Fibroblast of lung (primary cell): Measurements from ENCODE around the gene STK35. TPM values are rescaled to one million over a fixed set of nuclear protein-coding genes. Genes with fewer than 3 reads are reported as not detected.

Experiments
- DNase-seq, 2 donors: peaks; one replicate each; pipeline versions ENCODE4 v3.0.0 to v3.0.0-alpha.2; 2010; ENCODE audit warnings: low read depth in 2 of 2
- H2AFZ ChIP-seq: 2 replicates; pipeline ENCODE4 v1.5.1; 2012; ENCODE audit warnings: low read length, control low read depth, inconsistent platforms
- H3K27ac ChIP-seq: 2 replicates; pipeline ENCODE4 v1.5.1; 2011; ENCODE audit warnings: low read length, control low read depth; ENCODE audit not compliant: insufficient read depth
- H3K27me3 ChIP-seq: 2 replicates; pipeline ENCODE4 v1.5.1; 2011; ENCODE audit warnings: mild to moderate bottlenecking, low read length; ENCODE audit not compliant: control insufficient read depth, insufficient read depth
- H3K36me3 ChIP-seq: 2 replicates; pipeline ENCODE4 v1.5.1; 2011; ENCODE audit warnings: low read length; ENCODE audit not compliant: control insufficient read depth, insufficient read depth
- H3K4me1 ChIP-seq: 2 replicates; pipeline ENCODE4 v1.5.1; 2011; ENCODE audit warnings: low read length; ENCODE audit not compliant: control insufficient read depth, insufficient read depth; ENCODE audit errors: extremely low read depth
- H3K4me2 ChIP-seq: 2 replicates; pipeline ENCODE4 v1.5.1; 2011; ENCODE audit warnings: low read length, control low read depth; ENCODE audit not compliant: insufficient read depth; ENCODE audit errors: extremely low read depth
- H3K4me3 ChIP-seq, 4 experiments: fragments of 200-600 bp in 1 of 4; sonication (generic) in 1 of 4; replicated peaks in 1 of 4; 2 replicates each; pipeline ENCODE4 v1.5.1; 2011 to 2016; ENCODE audit warnings: low read length in 4 of 4, low read depth in 3 of 4, mild to moderate bottlenecking in 3 of 4, control low read depth in 2 of 4, inconsistent platforms in 1 of 4, mixed read lengths in 1 of 4; ENCODE audit not compliant: insufficient read depth in 1 of 4; ENCODE audit errors: control extremely low read depth in 1 of 4
- H3K79me2 ChIP-seq: 2 replicates; pipeline ENCODE4 v1.5.1; 2012; ENCODE audit warnings: mild to moderate bottlenecking, low read length, inconsistent platforms; ENCODE audit not compliant: control insufficient read depth, insufficient read depth
- H3K9ac ChIP-seq: 2 replicates; pipeline ENCODE4 v1.5.1; 2011; ENCODE audit warnings: mild to moderate bottlenecking, low read length, control low read depth; ENCODE audit not compliant: insufficient read depth
- H3K9me3 ChIP-seq: 2 replicates; pipeline ENCODE4 v1.5.1; 2012; ENCODE audit warnings: low read depth, low read length; ENCODE audit not compliant: control insufficient read depth, insufficient read depth
- H4K20me1 ChIP-seq: 2 replicates; pipeline ENCODE4 v1.5.1; 2011; ENCODE audit warnings: low read length; ENCODE audit not compliant: control insufficient read depth, insufficient read depth; ENCODE audit errors: extremely low read depth
- CTCF ChIP-seq, 2 donors: IDR thresholded peaks in 1 of 2; conservative IDR thresholded peaks in 1 of 2; 1 replicate in 1 of 2; 2 replicates in 1 of 2; pipeline ENCODE4 v1.5.1; 2011 to 2012; ENCODE audit warnings: low read length in 2 of 2, control low read depth in 1 of 2, inconsistent platforms in 1 of 2, low read depth in 1 of 2, mild to moderate bottlenecking in 1 of 2
- EZH2 ChIP-seq: IDR thresholded peaks from 2 replicates; pipeline ENCODE4 v1.5.1; 2012; ENCODE audit warnings: low read length, control low read depth, mild to moderate bottlenecking; ENCODE audit errors: missing control alignments
- polyA plus RNA-seq, 2 donors: library from polyadenylated mRNA; depleted of rRNA in 1 of 2; stranded (reverse) in 1 of 2; unstranded in 1 of 2; fragments of >200 nt; gene quantifications; 2 replicates each; pipeline ENCODE4 v1.2.1, GENCODE V29; 2011 to 2012; ENCODE audit warnings: missing spikeins in 1 of 2
- total RNA-seq: library from RNA; depleted of rRNA; stranded (reverse); fragments of >200 nt; gene quantifications from 2 replicates; pipeline ENCODE4 v1.2.1, GENCODE V29; 2014

The STK35 gene
- total and polyA plus RNA-seq, 2 donors (not counting 1 experiment from before 2014, with no cell fraction given), result 8.5 to 14.4 TPM

- no peaks in the 10 kb centered on the region for H3K79me2 ChIP-seq
- no peaks in the 10 kb centered on the region for H3K4me1 ChIP-seq
- H3K4me2 ChIP-seq, result no peak overlapping the region
- no peaks in the 10 kb centered on the region for H4K20me1 ChIP-seq
- TF ChIP-seq CTCF (conservative IDR thresholded peaks at IDR 0.05 in 1 of 2, IDR thresholded peaks at IDR 0.05 in 1 of 2; ENCODE audit: low read depth in 1 of 2, low read length in 2 of 2) (no peak), EZH2 (no peak)
- H3K9ac ChIP-seq, result no peak overlapping the region
- H3K4me3 ChIP-seq, result no peak overlapping the region
- H3K9me3 ChIP-seq, result no peaks in the 10 kb centered on the region
- H3K36me3 ChIP-seq, result no peaks in the 10 kb centered on the region
- no peak overlapping the region for H2AFZ ChIP-seq
- peaks cover 4% of the 10 kb centered on the region for H3K27me3 ChIP-seq
- no peak for DNase-seq
- no peak overlapping the region for H3K27ac ChIP-seq
Measured at GRCh38 chr20:2167112-2167511, 65.5 kb downstream of the STK35 start.

- Histone ChIP-seq H3K9me3 (no peaks in the 10 kb centered on the region), H2AFZ (no peak overlapping the region), H3K4me2 (no peak overlapping the region), H3K9ac (no peak overlapping the region), H3K4me3 (no peak overlapping the region), H3K79me2 (no peaks in the 10 kb centered on the region), H4K20me1 (no peaks in the 10 kb centered on the region), H3K27me3 (peaks cover 4% of the 10 kb centered on the region), H3K27ac (no peak overlapping the region), H3K4me1 (no peaks in the 10 kb centered on the region), H3K36me3 (no peaks in the 10 kb centered on the region)
- TF ChIP-seq CTCF (conservative IDR thresholded peaks at IDR 0.05 in 1 of 2, IDR thresholded peaks at IDR 0.05 in 1 of 2; ENCODE audit: low read depth in 1 of 2, low read length in 2 of 2) (no peak), EZH2 (no peak)
- no peak for DNase-seq
Measured at GRCh38 chr20:2168946-2169345, 67.3 kb downstream of the STK35 start.

- Histone ChIP-seq H4K20me1 (no peaks in the 10 kb centered on the region), H3K27ac (no peak overlapping the region), H3K27me3 (peaks cover 4% of the 10 kb centered on the region), H3K9me3 (no peaks in the 10 kb centered on the region), H3K79me2 (no peaks in the 10 kb centered on the region), H3K36me3 (no peaks in the 10 kb centered on the region), H3K9ac (no peak overlapping the region), H2AFZ (no peak overlapping the region), H3K4me1 (no peaks in the 10 kb centered on the region), H3K4me3 (no peak overlapping the region), H3K4me2 (no peak overlapping the region)
- no peak for DNase-seq
- TF ChIP-seq EZH2, result no peak
- TF ChIP-seq CTCF (conservative IDR thresholded peaks at IDR 0.05 in 1 of 2, IDR thresholded peaks at IDR 0.05 in 1 of 2; ENCODE audit: low read depth in 1 of 2, low read length in 2 of 2), result no peak
Measured at GRCh38 chr20:2169456-2170088, 67.9 kb downstream of the STK35 start.
